Daoy (cell line): ENCODE data around the gene FADS1. TPM values are rescaled to one million over a fixed set of nuclear protein-coding genes. Genes with fewer than 3 reads are reported as not detected.
A peak's percentile ranks its signal among the peaks of the same experiment; 100 is the strongest.

ENCODE experiments used
- DNase-seq: peaks from one replicate; pipeline ENCODE4 v3.0.0-alpha.2; 2015; ENCODE audit warnings: low read depth
- total RNA-seq: library from RNA; depleted of rRNA; stranded (reverse); fragments of >200 nt; shearing (Covaris generic); gene quantifications from 2 replicates; pipeline ENCODE4 v1.2.3, GENCODE V29; 2014; rRNA removed

The FADS1 gene
- total RNA-seq = 30.0 and 35.9 TPM in 2 replicates

DNA sequence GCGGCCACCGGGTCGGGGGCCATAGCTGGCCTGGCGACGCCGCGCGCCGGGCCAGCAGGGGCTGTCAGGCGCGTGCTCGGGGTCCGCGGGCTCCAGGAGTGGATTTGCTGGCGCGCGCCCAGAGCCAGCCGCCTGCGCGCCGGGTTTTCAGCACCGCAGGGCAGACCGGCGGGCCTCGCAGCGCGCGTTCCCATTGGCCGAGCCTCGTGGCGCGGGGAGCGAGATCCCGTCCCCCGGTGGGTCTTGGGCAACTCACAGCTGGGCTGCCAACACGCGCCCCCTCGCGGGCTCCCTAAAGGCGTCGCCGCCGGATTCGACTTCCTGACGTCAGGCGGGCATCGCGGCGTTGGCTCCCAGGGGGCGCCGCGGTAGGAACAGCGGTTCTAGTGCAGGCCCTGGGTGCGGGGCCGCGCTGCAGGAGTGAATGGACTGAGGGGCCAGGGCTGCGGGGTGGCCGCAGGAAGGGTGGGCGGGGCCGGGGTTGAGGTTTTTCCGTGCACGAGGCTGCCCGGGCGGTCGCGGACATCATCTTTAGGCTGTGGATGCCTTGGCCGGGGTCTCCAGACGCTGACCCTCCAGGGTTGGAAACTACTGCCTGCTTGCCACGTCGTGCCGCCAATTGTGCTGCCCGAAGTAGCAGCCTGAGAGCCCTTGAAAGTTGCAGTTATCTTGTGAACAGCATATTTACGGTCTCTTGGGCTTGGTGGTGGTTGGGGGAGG is at the start of gene FADS1:
TSS of gene FADS1 (minus strand) at position 268 of the 720 bp plus-strand sequence. CDS start at position 194, 74 bp downstream.
- DNase-seq = peak; percentile 95

GRCh38 chr11:61866231-61866957 is 49.6 kb upstream of the FADS1 start:
- no peak for DNase-seq

GRCh38 chr11:61864814-61865775 is 48.3 kb upstream of the FADS1 start:
- no peak for DNase-seq

DNA sequence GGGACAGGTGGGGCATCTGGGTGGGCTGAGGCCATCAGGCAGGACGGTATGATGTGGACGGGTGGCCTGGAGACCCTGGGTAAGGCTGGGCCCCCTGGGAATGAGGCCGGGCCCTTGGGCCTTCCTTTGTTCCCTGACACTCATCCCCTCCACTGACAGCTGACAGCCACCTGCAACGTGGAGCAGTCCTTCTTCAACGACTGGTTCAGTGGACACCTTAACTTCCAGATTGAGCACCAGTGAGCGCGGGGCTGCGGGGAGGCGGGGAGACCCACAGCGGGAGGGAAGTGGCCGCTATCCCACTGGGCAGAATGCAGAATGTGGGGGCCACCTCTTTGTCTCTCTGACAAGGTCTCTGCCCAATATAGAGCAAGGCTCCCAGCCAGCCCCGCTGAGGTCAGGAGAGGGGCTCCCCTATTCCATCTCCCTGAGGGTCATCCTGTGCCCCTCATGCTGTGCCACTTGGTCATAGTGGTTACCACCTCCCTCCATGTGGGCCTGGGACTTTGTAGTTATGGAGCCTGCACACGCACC is 46.8 kb upstream of the FADS1 start:
- DNase-seq = no peak

GRCh38 chr11:61862714-61863547 is 46.1 kb upstream of the FADS1 start:
- DNase-seq = no peak

DNA sequence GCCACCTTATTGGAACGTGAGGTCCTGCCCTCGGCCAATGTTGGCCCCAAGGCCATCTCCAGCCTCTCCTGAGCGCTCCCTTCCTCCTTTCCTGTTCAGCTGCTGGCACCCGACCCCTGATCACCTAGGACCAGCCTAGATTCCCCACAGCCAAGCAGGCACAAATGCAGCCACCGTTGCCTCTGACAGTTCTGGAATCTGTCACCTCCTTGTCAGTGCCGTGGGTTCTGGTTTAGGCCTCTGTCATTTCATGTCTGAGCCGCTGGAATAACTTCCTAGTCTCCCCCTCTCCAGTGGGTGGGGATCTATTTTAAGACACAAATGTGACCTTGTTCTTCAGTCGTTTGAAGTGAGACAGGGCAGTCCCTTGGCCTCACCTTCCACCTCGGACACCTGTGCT is 44.8 kb upstream of the FADS1 start:
- no peak for DNase-seq

GRCh38 chr11:61860054-61860903 is 43.5 kb upstream of the FADS1 start:
- DNase-seq = peak; percentile 23

GRCh38 chr11:61855939-61856680 is 39.3 kb upstream of the FADS1 start:
- DNase-seq = no peak

DNA sequence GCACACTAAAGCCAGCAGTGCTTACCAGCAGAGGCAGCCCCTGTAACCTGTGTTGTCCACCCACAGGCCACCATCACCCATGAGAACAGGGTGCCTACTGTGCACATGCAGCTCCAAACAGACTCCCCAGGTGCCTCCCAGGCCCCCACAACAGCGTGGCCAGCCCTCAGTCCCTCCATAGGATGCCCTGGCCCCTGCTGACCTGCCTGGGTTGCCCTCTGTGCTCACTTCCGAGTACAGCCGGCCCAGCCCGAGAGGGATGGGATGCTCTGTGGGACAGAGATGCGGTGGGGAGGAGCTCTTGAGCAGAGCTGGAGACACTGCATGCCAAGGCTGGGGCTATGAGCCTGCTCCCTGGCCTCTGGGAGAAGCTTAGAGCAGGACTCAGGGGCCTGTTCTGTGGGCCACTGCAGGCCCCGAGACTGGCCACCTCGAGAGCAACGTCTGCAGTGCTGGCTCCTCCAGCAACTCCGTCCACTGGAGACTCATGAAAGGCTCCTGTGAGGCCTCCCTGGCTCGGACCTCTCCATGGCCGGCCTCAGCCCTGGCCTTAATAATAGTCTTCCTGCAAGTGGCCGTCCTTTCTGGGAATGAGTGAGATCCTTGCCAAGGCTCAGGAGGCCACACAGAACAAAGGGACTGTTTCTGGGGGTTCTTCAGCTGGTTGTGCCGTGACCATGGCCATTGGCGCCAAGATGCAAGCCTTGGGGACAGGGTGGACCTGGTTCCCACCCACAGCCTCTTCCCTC is 38.3 kb upstream of the FADS1 start:
- no peak for DNase-seq

GRCh38 chr11:61854206-61854895 is 37.5 kb upstream of the FADS1 start:
- DNase-seq = no peak

- DNase-seq = no peak
Measured at GRCh38 chr11:61853698-61854169, 36.9 kb upstream of the FADS1 start.

- DNase-seq = no peak
Measured at GRCh38 chr11:61851900-61852295, 35.1 kb upstream of the FADS1 start.

DNA sequence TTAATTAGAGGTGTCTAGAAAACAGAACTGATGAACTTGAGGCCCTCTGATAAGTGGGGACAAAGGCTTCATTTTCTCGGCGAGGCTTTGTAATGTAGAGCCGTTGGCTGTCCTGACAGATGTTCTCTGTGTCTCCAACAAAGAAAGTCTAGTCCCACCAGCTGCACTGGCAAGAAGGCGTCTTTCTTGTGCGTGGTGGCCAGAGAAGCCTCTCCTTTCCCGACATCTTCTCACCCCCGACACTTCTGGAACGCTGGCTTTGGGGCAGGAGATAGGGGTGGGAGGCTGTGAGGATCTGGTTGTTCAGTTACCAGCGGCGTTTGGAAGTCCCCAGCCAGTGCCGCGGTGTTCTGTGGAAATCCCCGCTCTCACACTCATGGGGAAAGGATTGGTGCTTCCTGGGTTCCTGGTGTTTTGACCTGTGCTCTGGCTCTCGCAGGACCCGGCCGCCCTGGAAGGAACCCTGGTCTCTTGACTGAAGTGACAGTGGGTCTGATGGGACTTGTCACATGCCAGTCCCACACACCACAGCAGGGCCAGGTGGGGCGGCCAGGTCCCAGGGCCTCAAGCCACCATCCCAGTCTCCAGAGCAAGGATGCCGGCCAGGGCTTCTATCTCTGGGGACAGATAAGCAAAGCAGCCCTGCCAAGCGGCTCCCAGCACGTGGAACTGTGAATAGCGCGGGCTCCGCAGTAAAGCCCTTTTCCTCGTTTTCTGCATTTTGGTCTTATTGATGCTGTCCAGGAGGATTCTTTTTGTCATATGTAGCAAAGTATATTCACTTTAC is 34.5 kb upstream of the FADS1 start:
- DNase-seq = peak; percentile 1

- DNase-seq = no peak
Measured at GRCh38 chr11:61850687-61851086, 33.9 kb upstream of the FADS1 start.

GRCh38 chr11:61848631-61849030 is 31.8 kb upstream of the FADS1 start:
- DNase-seq = no peak

DNA sequence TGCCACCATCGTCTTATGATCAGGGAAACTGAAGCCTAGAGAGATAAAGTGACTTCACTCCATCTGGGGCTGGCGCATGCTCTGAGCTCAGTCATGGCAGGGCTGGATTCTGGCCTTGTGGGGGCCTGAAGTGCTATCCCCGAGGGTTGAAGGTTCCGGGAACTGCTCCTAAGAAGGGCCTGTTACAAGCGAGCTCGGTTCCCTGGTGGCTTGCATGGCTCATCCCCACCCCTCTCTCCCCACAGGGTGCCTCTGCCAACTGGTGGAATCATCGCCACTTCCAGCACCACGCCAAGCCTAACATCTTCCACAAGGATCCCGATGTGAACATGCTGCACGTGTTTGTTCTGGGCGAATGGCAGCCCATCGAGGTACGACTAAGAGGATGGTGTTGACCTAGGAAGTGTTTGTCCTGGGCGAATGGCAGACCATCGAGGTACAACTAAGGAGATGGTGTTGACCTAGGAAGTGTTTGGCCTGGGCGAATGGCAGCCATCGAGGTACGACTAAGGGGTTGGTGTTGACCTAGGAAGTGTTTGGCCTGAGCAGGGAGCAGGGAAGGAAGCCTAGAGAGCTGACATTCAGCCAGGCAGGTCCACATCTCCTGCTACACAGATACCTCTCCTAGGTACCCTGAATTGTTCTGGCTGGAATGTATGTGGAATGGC is 31.2 kb upstream of the FADS1 start:
- no peak for DNase-seq
